ENCODE results near the gene MAGEB4. TPM values are rescaled to one million over a fixed set of nuclear protein-coding genes. Genes with fewer than 3 reads are reported as not detected.

The MAGEB4 gene
- polyA plus RNA-seq, 1 donor (not counting 4 experiments of a cell fraction or from before 2014, with no cell fraction given) = not detected

GRCh38 chrX:30270639-30271038, 28.8 kb downstream of the MAGEB4 start:
- no peaks in the 10 kb centered on the region for H3K36me3 ChIP-seq (ENCODE audit: control insufficient read depth in 2 of 2, extremely low read depth in 1 of 2, insufficient read depth in 2 of 2, low read length in 2 of 2)
- no peak overlapping the region for H3K27ac ChIP-seq (ENCODE audit: control insufficient read depth, insufficient read depth, low read length)
- no peaks in the 10 kb centered on the region for H3K9me3 ChIP-seq (ENCODE audit: control insufficient read depth, low read depth, low read length)
- no peaks in the 10 kb centered on the region for H3K4me1 ChIP-seq (ENCODE audit: control insufficient read depth, extremely low read depth, insufficient read depth, low read length)
- no peaks in the 10 kb centered on the region for H3K79me2 ChIP-seq (ENCODE audit: control insufficient read depth, insufficient read depth, low read length)
- no peak for TF ChIP-seq EZH2 (IDR thresholded peaks at IDR 0.05; ENCODE audit: low read length)
- TF ChIP-seq, protein P1, sequence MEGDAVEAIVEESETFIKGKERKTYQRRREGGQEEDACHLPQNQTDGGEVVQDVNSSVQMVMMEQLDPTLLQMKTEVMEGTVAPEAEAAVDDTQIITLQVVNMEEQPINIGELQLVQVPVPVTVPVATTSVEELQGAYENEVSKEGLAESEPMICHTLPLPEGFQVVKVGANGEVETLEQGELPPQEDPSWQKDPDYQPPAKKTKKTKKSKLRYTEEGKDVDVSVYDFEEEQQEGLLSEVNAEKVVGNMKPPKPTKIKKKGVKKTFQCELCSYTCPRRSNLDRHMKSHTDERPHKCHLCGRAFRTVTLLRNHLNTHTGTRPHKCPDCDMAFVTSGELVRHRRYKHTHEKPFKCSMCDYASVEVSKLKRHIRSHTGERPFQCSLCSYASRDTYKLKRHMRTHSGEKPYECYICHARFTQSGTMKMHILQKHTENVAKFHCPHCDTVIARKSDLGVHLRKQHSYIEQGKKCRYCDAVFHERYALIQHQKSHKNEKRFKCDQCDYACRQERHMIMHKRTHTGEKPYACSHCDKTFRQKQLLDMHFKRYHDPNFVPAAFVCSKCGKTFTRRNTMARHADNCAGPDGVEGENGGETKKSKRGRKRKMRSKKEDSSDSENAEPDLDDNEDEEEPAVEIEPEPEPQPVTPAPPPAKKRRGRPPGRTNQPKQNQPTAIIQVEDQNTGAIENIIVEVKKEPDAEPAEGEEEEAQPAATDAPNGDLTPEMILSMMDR (optimal IDR thresholded peaks at IDR 0.05 in 1 of 3, IDR thresholded peaks at IDR 0.05 in 1 of 3, conservative IDR thresholded peaks at IDR 0.05 in 1 of 3; ENCODE audit: extremely low read depth in 1 of 3, insufficient read depth in 2 of 3, low read length in 3 of 3) = no peak
- no peak overlapping the region for H3K4me3 ChIP-seq (ENCODE audit: control insufficient read depth in 2 of 3, extremely low read depth in 1 of 3, insufficient read depth in 2 of 3, low read depth in 1 of 3, low read length in 3 of 3)
- no peak overlapping the region for H3K4me2 ChIP-seq (ENCODE audit: control insufficient read depth, extremely low read depth, insufficient read depth, low read depth, low read length)
- H3K9ac ChIP-seq (ENCODE audit: control insufficient read depth, extremely low read depth, insufficient read depth, low read length) = no peak overlapping the region
- dilution Hi-C loops (cut with MboI; ENCODE audit: extremely low pct_ligation_motif_present, low sequenced_read_pairs) = no loop called here
- H2AFZ ChIP-seq (ENCODE audit: control insufficient read depth, low read length) = no peak overlapping the region
- DNase-seq (ENCODE audit: low read depth, low spot score) (no peak), FAIRE-seq (no peak)
- H4K20me1 ChIP-seq (ENCODE audit: control insufficient read depth, extremely low read depth, insufficient read depth, low read length) = no peaks in the 10 kb centered on the region
- no peaks in the 10 kb centered on the region for H3K9me1 ChIP-seq (ENCODE audit: control insufficient read depth, extremely low read depth, insufficient read depth, low read length)
- no peaks in the 10 kb centered on the region for H3K27me3 ChIP-seq (ENCODE audit: control insufficient read depth, extremely low read depth, insufficient read depth, low read length)

DNA sequence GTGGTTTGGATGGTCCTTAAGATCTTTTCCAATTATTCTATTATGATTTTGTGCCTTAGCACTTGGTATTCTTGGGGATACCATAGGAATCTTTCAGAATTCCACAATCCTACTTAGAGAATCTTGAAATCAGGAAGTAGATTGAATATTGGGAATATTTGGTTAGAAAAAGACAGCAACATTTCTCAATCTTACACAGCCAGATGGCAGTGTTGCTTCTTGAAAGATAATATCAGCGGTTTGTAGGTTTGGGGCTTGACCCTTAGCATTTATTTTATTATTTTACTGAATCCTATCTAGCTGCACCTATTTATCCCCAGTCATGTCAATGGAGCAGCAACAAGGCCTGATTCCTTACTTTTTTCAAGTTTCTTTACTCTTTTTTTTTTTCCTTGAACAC, 33.7 kb downstream of the MAGEB4 start:
- Histone ChIP-seq H4K20me1 (ENCODE audit: control insufficient read depth, extremely low read depth, insufficient read depth, low read length) (no peaks in the 10 kb centered on the region), H3K27me3 (ENCODE audit: control insufficient read depth, extremely low read depth, insufficient read depth, low read length) (no peaks in the 10 kb centered on the region), H3K4me1 (ENCODE audit: control insufficient read depth, extremely low read depth, insufficient read depth, low read length) (no peaks in the 10 kb centered on the region), H3K79me2 (ENCODE audit: control insufficient read depth, insufficient read depth, low read length) (no peaks in the 10 kb centered on the region), H3K9me1 (ENCODE audit: control insufficient read depth, extremely low read depth, insufficient read depth, low read length) (no peaks in the 10 kb centered on the region), H3K4me3 (ENCODE audit: control insufficient read depth in 2 of 3, extremely low read depth in 1 of 3, insufficient read depth in 2 of 3, low read depth in 1 of 3, low read length in 3 of 3) (no peak overlapping the region), H2AFZ (ENCODE audit: control insufficient read depth, low read length) (no peak overlapping the region), H3K36me3 (ENCODE audit: control insufficient read depth in 2 of 2, extremely low read depth in 1 of 2, insufficient read depth in 2 of 2, low read length in 2 of 2) (no peaks in the 10 kb centered on the region), H3K9ac (ENCODE audit: control insufficient read depth, extremely low read depth, insufficient read depth, low read length) (no peak overlapping the region), H3K4me2 (ENCODE audit: control insufficient read depth, extremely low read depth, insufficient read depth, low read depth, low read length) (no peak overlapping the region), H3K27ac (ENCODE audit: control insufficient read depth, insufficient read depth, low read length) (no peak overlapping the region), H3K9me3 (ENCODE audit: control insufficient read depth, low read depth, low read length) (no peaks in the 10 kb centered on the region)
- FAIRE-seq (no peak), DNase-seq (ENCODE audit: low read depth, low spot score) (no peak)
- dilution Hi-C loops (cut with MboI; ENCODE audit: extremely low pct_ligation_motif_present, low sequenced_read_pairs) = no loop called here
- no peak for TF ChIP-seq EZH2 (IDR thresholded peaks at IDR 0.05; ENCODE audit: low read length)
- TF ChIP-seq, protein P1 (optimal IDR thresholded peaks at IDR 0.05 in 1 of 3, IDR thresholded peaks at IDR 0.05 in 1 of 3, conservative IDR thresholded peaks at IDR 0.05 in 1 of 3; ENCODE audit: extremely low read depth in 1 of 3, insufficient read depth in 2 of 3, low read length in 3 of 3) = peak in 2 of 3 experiments; percentile 10 to 13
